ENCODE results near the gene HYAL3. TPM values are rescaled to one million over a fixed set of nuclear protein-coding genes. Genes with fewer than 3 reads are reported as not detected.

Gene HYAL3
- total and polyA plus RNA-seq, 10 donors, result 0.73 to 3.8 (median 2.5) TPM

GRCh38 chr3:50259432-50260026 lies 39.7 kb downstream of the HYAL3 start:
- no peaks in the 10 kb centered on the region for H3K9me3 ChIP-seq
- intact Hi-C loops (cut with DNase I; ENCODE audit: low total_unique reads), result no loop called here
- H3K27me3 ChIP-seq (replicated peaks in 1 of 7), result no peaks in the 10 kb centered on the region
- H3K4me1 ChIP-seq, result peaks cover 17 to 88% (median 55%) of the 10 kb centered on the region in 6 donors
- no peak for TF ChIP-seq POLR2AphosphoS5 (IDR thresholded peaks at IDR 0.05)
- no peak for TF ChIP-seq CTCF (IDR thresholded peaks at IDR 0.05 in 8 of 11, conservative IDR thresholded peaks at IDR 0.05 in 3 of 11)
- TF ChIP-seq POLR2A (IDR thresholded peaks at IDR 0.05), result no peak
- H3K4me3 ChIP-seq, result peak overlapping the region in 5 of 8 donors; percentile 38 to 68 (median 42)
- 47 to 58% (median 55%) methylated on average over 13 to 18 of the region's 18 CpGs for whole genome bisulfite sequencing, 5 donors
- H3K36me3 ChIP-seq, result peaks cover 0 to 52% (median 47%) of the 10 kb centered on the region in 6 donors
- H3K27ac ChIP-seq, result peak overlapping the region; percentile 88 to 99 (median 94)
- no peak for DNase-seq

- TF ChIP-seq POLR2A (IDR thresholded peaks at IDR 0.05) (no peak), POLR2AphosphoS5 (IDR thresholded peaks at IDR 0.05) (peak in 2 of 3 donors; percentile 13 to 62)
- 72 to 82% (median 79%) methylated on average over 16 of the region's 16 CpGs for WGBS, 5 donors
- DNase-seq, result no peak
- intact Hi-C loops (cut with DNase I; ENCODE audit: low total_unique reads), result no loop called here
- Histone ChIP-seq H3K4me3 (peak overlapping the region in 1 of 8 donors; percentile 68), H3K4me1 (peaks cover 23 to 88% (median 59%) of the 10 kb centered on the region in 6 donors), H3K27ac (peak overlapping the region; percentile 88 to 99 (median 94)), H3K9me3 (no peaks in the 10 kb centered on the region), H3K36me3 (peaks cover 0 to 57% (median 53%) of the 10 kb centered on the region in 6 donors), H3K27me3 (replicated peaks in 1 of 7) (no peaks in the 10 kb centered on the region)
Measured at GRCh38 chr3:50258979-50259378, 40.2 kb downstream of the HYAL3 start.

GRCh38 chr3:50258029-50258680 lies 41.0 kb downstream of the HYAL3 start:
- Histone ChIP-seq H3K4me3 (no peak overlapping the region), H3K4me1 (peaks cover 28 to 89% (median 64%) of the 10 kb centered on the region in 6 donors), H3K9me3 (no peaks in the 10 kb centered on the region), H3K36me3 (peaks cover 0 to 65% (median 61%) of the 10 kb centered on the region in 6 donors), H3K27me3 (replicated peaks in 1 of 7) (no peaks in the 10 kb centered on the region), H3K27ac (peak overlapping the region in 4 of 8 donors; percentile 93 to 99 (median 96))
- 81 to 96% (median 88%) methylated on average over 14 to 17 of the region's 17 CpGs for WGBS, 5 donors
- DNase-seq, result no peak
- intact Hi-C loops (cut with DNase I; ENCODE audit: low total_unique reads), result no loop called here
- TF ChIP-seq POLR2AphosphoS5 (IDR thresholded peaks at IDR 0.05) (peak; percentile 42 to 73 (median 46)), CTCF (IDR thresholded peaks at IDR 0.05 in 8 of 11, conservative IDR thresholded peaks at IDR 0.05 in 3 of 11) (no peak), POLR2A (IDR thresholded peaks at IDR 0.05) (no peak)

GRCh38 chr3:50256978-50257890 lies 42.0 kb downstream of the HYAL3 start:
- 89 to 94% (median 91%) methylated on average over 15 to 20 of the region's 20 CpGs for WGBS, 5 donors
- H3K9me3 ChIP-seq, result no peaks in the 10 kb centered on the region
- peaks cover 31 to 94% (median 74%) of the 10 kb centered on the region in 6 donors for H3K4me1 ChIP-seq
- no peak overlapping the region for H3K4me3 ChIP-seq
- H3K36me3 ChIP-seq, result peaks cover 0 to 75% (median 70%) of the 10 kb centered on the region in 6 donors
- H3K27me3 ChIP-seq (replicated peaks in 1 of 7), result no peaks in the 10 kb centered on the region
- TF ChIP-seq POLR2A (IDR thresholded peaks at IDR 0.05), result no peak
- TF ChIP-seq POLR2AphosphoS5 (IDR thresholded peaks at IDR 0.05), result peak in 1 of 3 donors; percentile 65
- TF ChIP-seq CTCF (IDR thresholded peaks at IDR 0.05 in 8 of 11, conservative IDR thresholded peaks at IDR 0.05 in 3 of 11), result peak in 9 of 11 experiments; percentile 16 to 68 (median 50)
- DNase-seq, result no peak
- peak overlapping the region in 4 of 8 donors; percentile 94 to 99 (median 98) for H3K27ac ChIP-seq
- intact Hi-C loops (cut with DNase I; ENCODE audit: low total_unique reads), result no loop called here
